SK-N-SH (cell line): Measurements from ENCODE around the gene UBN1.

Experiments used
- NFIC ChIP-seq: IDR thresholded peaks from 2 replicates; pipeline ENCODE4 v1.4.0; 2012; ENCODE audit warnings: borderline replicate concordance
- NRF1 ChIP-seq: IDR thresholded peaks from 2 replicates; pipeline ENCODE4 v1.6.1; 2012; ENCODE audit warnings: low read depth, mild to moderate bottlenecking, low read length
- RAD21 ChIP-seq: IDR thresholded peaks from 2 replicates; pipeline ENCODE4 v1.6.1; 2012; ENCODE audit warnings: mild to moderate bottlenecking, low read length
- TCF12 ChIP-seq: IDR thresholded peaks from 2 replicates; pipeline ENCODE4 v1.4.0; 2012
- TF ChIP-seq, protein P1 (sequence below): fragments of 200-600 bp; sonication (generic); IDR thresholded peaks from 2 replicates; pipeline ENCODE4 v1.6.1; 2017; ENCODE audit warnings: antibody characterized with exemption, mild to moderate bottlenecking, moderate library complexity
- TF ChIP-seq, protein P2 (sequence below): IDR thresholded peaks from 2 replicates; pipeline ENCODE4 v1.6.1; 2012; ENCODE audit warnings: mild to moderate bottlenecking, low read depth, low read length, moderate library complexity
- TF ChIP-seq, protein P3 (sequence below): IDR thresholded peaks from 2 replicates; pipeline ENCODE4 v1.4.0; 2012; ENCODE audit warnings: low read depth
- TF ChIP-seq, protein P4 (sequence below): fragments of 150-350 bp; IDR thresholded peaks from 2 replicates; pipeline ENCODE4 v1.6.1; 2017; ENCODE audit warnings: antibody characterized with exemption, low read length, low read depth, borderline replicate concordance

DNA sequence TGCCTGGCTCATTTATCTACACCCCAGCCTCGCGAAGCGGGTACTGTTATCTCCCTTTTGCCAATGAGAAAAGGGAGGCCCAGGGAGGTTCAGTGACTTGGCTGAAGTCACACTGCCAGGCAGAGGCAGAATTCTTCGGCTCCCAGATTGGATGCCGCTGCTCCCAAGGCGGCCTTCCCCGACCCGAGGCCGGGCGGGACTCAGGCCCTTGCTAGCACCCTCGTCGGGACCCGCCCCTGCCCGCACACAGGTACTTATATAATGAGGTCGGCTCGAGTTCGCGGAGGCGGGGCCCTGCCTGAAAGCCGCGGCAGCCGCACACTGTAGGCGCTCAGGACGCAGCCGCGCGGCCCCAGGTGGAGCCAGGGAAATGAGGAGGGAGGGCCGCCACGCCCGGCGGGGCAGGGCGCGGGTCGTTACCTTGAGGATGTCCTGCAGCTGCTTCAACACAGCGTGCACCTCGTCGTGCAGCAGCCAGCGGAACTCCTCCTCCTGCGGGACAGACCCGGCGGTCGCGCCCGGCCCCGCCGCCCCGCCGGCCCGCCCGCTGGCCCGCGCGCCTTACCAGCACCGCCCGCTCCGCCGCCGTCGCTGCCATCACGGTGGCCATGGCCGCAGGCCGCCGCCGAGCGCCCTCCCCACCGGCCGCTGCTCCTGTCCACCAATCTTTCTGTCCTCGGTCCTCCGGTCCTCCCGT, 45.2 kb upstream of the UBN1 start, which contains the start of gene ROGDI:
- TF ChIP-seq, protein P1, sequence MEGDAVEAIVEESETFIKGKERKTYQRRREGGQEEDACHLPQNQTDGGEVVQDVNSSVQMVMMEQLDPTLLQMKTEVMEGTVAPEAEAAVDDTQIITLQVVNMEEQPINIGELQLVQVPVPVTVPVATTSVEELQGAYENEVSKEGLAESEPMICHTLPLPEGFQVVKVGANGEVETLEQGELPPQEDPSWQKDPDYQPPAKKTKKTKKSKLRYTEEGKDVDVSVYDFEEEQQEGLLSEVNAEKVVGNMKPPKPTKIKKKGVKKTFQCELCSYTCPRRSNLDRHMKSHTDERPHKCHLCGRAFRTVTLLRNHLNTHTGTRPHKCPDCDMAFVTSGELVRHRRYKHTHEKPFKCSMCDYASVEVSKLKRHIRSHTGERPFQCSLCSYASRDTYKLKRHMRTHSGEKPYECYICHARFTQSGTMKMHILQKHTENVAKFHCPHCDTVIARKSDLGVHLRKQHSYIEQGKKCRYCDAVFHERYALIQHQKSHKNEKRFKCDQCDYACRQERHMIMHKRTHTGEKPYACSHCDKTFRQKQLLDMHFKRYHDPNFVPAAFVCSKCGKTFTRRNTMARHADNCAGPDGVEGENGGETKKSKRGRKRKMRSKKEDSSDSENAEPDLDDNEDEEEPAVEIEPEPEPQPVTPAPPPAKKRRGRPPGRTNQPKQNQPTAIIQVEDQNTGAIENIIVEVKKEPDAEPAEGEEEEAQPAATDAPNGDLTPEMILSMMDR, result no peak
- TF ChIP-seq TCF12, result no peak
- TF ChIP-seq RAD21, result no peak
- TF ChIP-seq, protein P2, sequence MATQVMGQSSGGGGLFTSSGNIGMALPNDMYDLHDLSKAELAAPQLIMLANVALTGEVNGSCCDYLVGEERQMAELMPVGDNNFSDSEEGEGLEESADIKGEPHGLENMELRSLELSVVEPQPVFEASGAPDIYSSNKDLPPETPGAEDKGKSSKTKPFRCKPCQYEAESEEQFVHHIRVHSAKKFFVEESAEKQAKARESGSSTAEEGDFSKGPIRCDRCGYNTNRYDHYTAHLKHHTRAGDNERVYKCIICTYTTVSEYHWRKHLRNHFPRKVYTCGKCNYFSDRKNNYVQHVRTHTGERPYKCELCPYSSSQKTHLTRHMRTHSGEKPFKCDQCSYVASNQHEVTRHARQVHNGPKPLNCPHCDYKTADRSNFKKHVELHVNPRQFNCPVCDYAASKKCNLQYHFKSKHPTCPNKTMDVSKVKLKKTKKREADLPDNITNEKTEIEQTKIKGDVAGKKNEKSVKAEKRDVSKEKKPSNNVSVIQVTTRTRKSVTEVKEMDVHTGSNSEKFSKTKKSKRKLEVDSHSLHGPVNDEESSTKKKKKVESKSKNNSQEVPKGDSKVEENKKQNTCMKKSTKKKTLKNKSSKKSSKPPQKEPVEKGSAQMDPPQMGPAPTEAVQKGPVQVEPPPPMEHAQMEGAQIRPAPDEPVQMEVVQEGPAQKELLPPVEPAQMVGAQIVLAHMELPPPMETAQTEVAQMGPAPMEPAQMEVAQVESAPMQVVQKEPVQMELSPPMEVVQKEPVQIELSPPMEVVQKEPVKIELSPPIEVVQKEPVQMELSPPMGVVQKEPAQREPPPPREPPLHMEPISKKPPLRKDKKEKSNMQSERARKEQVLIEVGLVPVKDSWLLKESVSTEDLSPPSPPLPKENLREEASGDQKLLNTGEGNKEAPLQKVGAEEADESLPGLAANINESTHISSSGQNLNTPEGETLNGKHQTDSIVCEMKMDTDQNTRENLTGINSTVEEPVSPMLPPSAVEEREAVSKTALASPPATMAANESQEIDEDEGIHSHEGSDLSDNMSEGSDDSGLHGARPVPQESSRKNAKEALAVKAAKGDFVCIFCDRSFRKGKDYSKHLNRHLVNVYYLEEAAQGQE, result no peak
- TF ChIP-seq, protein P3, sequence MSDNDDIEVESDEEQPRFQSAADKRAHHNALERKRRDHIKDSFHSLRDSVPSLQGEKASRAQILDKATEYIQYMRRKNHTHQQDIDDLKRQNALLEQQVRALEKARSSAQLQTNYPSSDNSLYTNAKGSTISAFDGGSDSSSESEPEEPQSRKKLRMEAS, result 0 out of 2 replicates have a peak, but pooled peaks have one; percentile 32
- no peak for TF ChIP-seq NFIC
- TF ChIP-seq, protein P4, sequence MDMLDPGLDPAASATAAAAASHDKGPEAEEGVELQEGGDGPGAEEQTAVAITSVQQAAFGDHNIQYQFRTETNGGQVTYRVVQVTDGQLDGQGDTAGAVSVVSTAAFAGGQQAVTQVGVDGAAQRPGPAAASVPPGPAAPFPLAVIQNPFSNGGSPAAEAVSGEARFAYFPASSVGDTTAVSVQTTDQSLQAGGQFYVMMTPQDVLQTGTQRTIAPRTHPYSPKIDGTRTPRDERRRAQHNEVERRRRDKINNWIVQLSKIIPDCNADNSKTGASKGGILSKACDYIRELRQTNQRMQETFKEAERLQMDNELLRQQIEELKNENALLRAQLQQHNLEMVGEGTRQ, result no peak
- no peak for TF ChIP-seq NRF1
